Panc1 (cell line): ENCODE data around the gene PRKACB. TPM values are rescaled to one million over a fixed set of nuclear protein-coding genes. Genes with fewer than 3 reads are reported as not detected.

Experiments
- ATAC-seq: fragments of 200-7000 bp; cut with Tn5 transposase; 2 replicates; pipeline ENCODE4 v1.9.1; 2020; ENCODE audit warnings: mild to moderate bottlenecking, moderate library complexity
- BruUV-seq: library from RNA; stranded (reverse); fragments of 400-500 nt; replicated peaks from 2 replicates; lab custom pipeline; 2021; lab: Mats Ljungman, UMichigan
- CTCF ChIA-PET: fragments of 300-600 bp; sonication (Branson Sonifier 250); formaldehyde crosslinking; loops from one replicate; lab custom pipeline; 2022; ENCODE audit warnings: antibody characterized with exemption; lab: Charles Lee
- POLR2A ChIA-PET: fragments of 300-600 bp; sonication (Branson Sonifier 250); formaldehyde crosslinking; loops from one replicate; lab custom pipeline; 2022; ENCODE audit warnings: antibody characterized with exemption; lab: Charles Lee
- DNase-seq: peaks from one replicate; pipeline ENCODE4 v3.0.0-alpha.2; 2010; ENCODE audit warnings: low read depth, low spot score
- H3K27ac ChIP-seq: 2 replicates; pipeline ENCODE4 v1.5.1; 2011; ENCODE audit warnings: mild to moderate bottlenecking, low read length, inconsistent platforms
- H3K27me3 ChIP-seq: fragments of 200-500 bp; sonication (Bioruptor generic); 2 replicates; pipeline ENCODE4 v1.6.0; 2014; ENCODE audit warnings: low read length, inconsistent platforms; ENCODE audit not compliant: control insufficient read depth, insufficient read depth
- H3K36me3 ChIP-seq: fragments of 200-500 bp; sonication (Bioruptor generic); 2 replicates; pipeline ENCODE4 v1.5.1; 2014; ENCODE audit warnings: inconsistent platforms, mild to moderate bottlenecking, low read length, moderate library complexity; ENCODE audit not compliant: control insufficient read depth, insufficient read depth
- H3K4me1 ChIP-seq: 2 replicates; pipeline ENCODE4 v1.5.1; 2011; ENCODE audit warnings: inconsistent platforms, mild to moderate bottlenecking, low read length, moderate library complexity; ENCODE audit not compliant: control insufficient read depth, insufficient read depth
- H3K4me3 ChIP-seq, 2 experiments: 2 replicates each; pipeline ENCODE4 v1.5.1; 2011 to 2012; ENCODE audit warnings: low read depth in 2 of 2, low read length in 2 of 2, mild to moderate bottlenecking in 2 of 2, inconsistent platforms in 1 of 2, moderate library complexity in 1 of 2
- H3K9me3 ChIP-seq: fragments of 200-500 bp; sonication (Bioruptor generic); 2 replicates; pipeline ENCODE4 v1.5.1; 2014; ENCODE audit warnings: low read depth, mild to moderate bottlenecking, inconsistent platforms, low read length, moderate library complexity; ENCODE audit not compliant: control insufficient read depth, insufficient read depth
- CTCF ChIP-seq: fragments of 450-650 bp; IDR thresholded peaks from 2 replicates; pipeline ENCODE4 v1.5.1; 2017; ENCODE audit warnings: mild to moderate bottlenecking
- POLR2AphosphoS5 ChIP-seq: IDR thresholded peaks from 2 replicates; pipeline ENCODE4 v1.6.1; 2012; ENCODE audit warnings: mild to moderate bottlenecking, low read depth, low read length, moderate library complexity
- REST ChIP-seq, 2 experiments: IDR thresholded peaks; 2 replicates each; pipeline ENCODE4 v1.6.1; 2011 to 2012; ENCODE audit warnings: low read depth in 2 of 2, control low read depth in 1 of 2, low read length in 1 of 2, mild to moderate bottlenecking in 1 of 2, moderate library complexity in 1 of 2; ENCODE audit not compliant: insufficient read depth in 1 of 2
- SIN3A ChIP-seq: IDR thresholded peaks from 2 replicates; pipeline ENCODE4 v1.6.1; 2012; ENCODE audit warnings: low read depth, mild to moderate bottlenecking, low read length, moderate library complexity, borderline replicate concordance; ENCODE audit not compliant: insufficient read depth
- TCF7L2 ChIP-seq: IDR thresholded peaks from 2 replicates; pipeline ENCODE4 v1.6.1; 2011; ENCODE audit warnings: mild to moderate bottlenecking, low read depth, low read length, inconsistent platforms
- in situ Hi-C: cut with HindIII; loops from 2 replicates; pipeline ENCODE4 v1.10.0; 2016; ENCODE audit warnings: low sequenced_read_pairs, low pct_unique_long_range_greater_than_20kb
- intact Hi-C: fragments of 100-400 bp; cut with micrococcal nuclease; formaldehyde crosslinking; loops from one replicate; pipeline ENCODE4 v1.10.0; 2022; ENCODE audit not compliant: unreplicated experiment
- total RNA-seq: library from RNA; stranded (reverse); gene quantifications from one replicate; pipeline ENCODE4 v1.2.1, GENCODE V29; 2021; ENCODE audit not compliant: unreplicated experiment

PRKACB gene
- total RNA-seq, 1 experiment from 2014 or later, result 54.9 TPM

- peaks cover 14% of the 10 kb centered on the region; the same call in 1 of the 2 replicates for H3K9me3 ChIP-seq
- no peak for ATAC-seq
Measured at GRCh38 chr1:84217239-84217638, 73.2 kb downstream of the PRKACB start.

DNA sequence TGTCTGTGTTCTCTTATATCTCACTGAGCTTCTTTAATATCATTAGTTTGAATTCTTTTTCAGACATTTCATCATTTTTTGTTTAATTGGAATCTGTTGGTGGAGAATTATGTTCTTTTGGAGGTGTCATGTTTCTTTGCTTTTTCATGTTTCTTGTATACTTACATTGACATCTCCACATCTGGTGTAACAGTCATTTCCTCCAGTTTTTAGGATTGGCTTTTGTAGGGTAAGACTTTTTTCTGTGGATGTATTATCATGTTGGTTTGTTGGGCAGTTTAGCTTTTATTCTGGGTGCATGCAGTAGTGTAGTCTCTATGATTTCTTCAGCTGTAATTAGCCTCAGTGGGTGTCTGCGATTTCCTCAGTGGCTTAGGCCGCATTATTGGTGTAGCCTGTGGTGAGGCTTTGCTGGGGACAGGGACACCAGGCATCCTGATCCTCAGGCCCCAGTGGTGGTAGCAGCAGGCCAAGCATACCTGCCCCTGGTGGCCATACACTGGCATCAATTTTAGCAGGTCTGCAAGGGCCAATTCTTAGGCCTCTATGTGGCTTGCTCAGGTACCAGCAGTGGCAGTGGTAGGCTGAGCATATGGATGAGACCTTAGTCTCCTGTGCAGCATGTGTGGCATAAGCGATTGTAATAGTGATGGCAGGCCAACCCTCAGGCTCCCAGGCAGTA lies 79.8 kb downstream of the PRKACB start:
- peaks cover 23% of the 10 kb centered on the region; the same call in 1 of the 2 replicates for H3K9me3 ChIP-seq
- ChIA-PET POLR2A (no interaction called here), CTCF (no interaction called here)
- no peaks in the 10 kb centered on the region for H3K27me3 ChIP-seq
- intact Hi-C loops, result no loop called here
- H3K4me3 ChIP-seq, result no peak overlapping the region
- no peak for TF ChIP-seq REST (IDR thresholded peaks at IDR 0.05; ENCODE audit: insufficient read depth in 1 of 2, low read depth in 2 of 2, low read length in 1 of 2)
- TF ChIP-seq CTCF, result no peak
- no peak for DNase-seq
- no peaks in the 10 kb centered on the region for H3K4me1 ChIP-seq
- no peak overlapping the region for H3K27ac ChIP-seq
- in situ Hi-C loops, result no loop called here
- ATAC-seq, result peak; percentile 42; the same call in 1 of the 2 replicates
- no peaks in the 10 kb centered on the region for H3K36me3 ChIP-seq
- no TSS peak for BruUV-seq

More at GRCh38 chr1:84217239-84217638, 73.2 kb downstream of the PRKACB start:
- H3K27me3 ChIP-seq, result no peaks in the 10 kb centered on the region
- DNase-seq, result no peak
- ChIA-PET CTCF (no interaction called here), POLR2A (no interaction called here)
- H3K27ac ChIP-seq, result no peak overlapping the region
- in situ Hi-C loops, result no loop called here
- intact Hi-C loops, result no loop called here
- no TSS peak for BruUV-seq
- no peaks in the 10 kb centered on the region for H3K4me1 ChIP-seq
- H3K36me3 ChIP-seq, result no peaks in the 10 kb centered on the region
- H3K4me3 ChIP-seq, result no peak overlapping the region
- TF ChIP-seq REST (IDR thresholded peaks at IDR 0.05; ENCODE audit: insufficient read depth in 1 of 2, low read depth in 2 of 2, low read length in 1 of 2), result no peak
- TF ChIP-seq CTCF, result no peak
- no peak for TF ChIP-seq SIN3A
- TF ChIP-seq TCF7L2, result no peak
- TF ChIP-seq POLR2AphosphoS5, result no peak
